ENCODE results near the gene NPY2R. TPM values are rescaled to one million over a fixed set of nuclear protein-coding genes. Genes with fewer than 3 reads are reported as not detected.

The NPY2R gene
- total RNA-seq, 1 experiment from 2014 or later = not detected

- intact Hi-C loops (cut with micrococcal nuclease) = no loop called here
Observed at GRCh38 chr4:155263480-155263879, 55.0 kb downstream of the NPY2R start.

More at GRCh38 chr4:155263480-155263879, 55.0 kb downstream of the NPY2R start:
- Histone ChIP-seq H3K9me3 (ENCODE audit: control insufficient read depth in 1 of 2, insufficient read depth in 1 of 2, low read depth in 1 of 2, low read length in 2 of 2) (no peaks in the 10 kb centered on the region), H3K36me3 (ENCODE audit: control insufficient read depth in 1 of 2, insufficient read depth in 2 of 2, low read length in 2 of 2) (no peaks in the 10 kb centered on the region), H2AFZ (ENCODE audit: low read depth, low read length, poor library complexity, severe bottlenecking) (no peak overlapping the region), H3K27me3 (ENCODE audit: insufficient read depth, low read length) (no peaks in the 10 kb centered on the region), H4K20me1 (ENCODE audit: insufficient read depth) (no peaks in the 10 kb centered on the region), H3K4me2 (ENCODE audit: low read length) (no peak overlapping the region), H3K79me2 (ENCODE audit: insufficient read depth, low read length) (no peaks in the 10 kb centered on the region), H3K4me1 (ENCODE audit: control insufficient read depth in 1 of 2, insufficient read depth in 2 of 2, low read length in 2 of 2) (no peaks in the 10 kb centered on the region), H3K9me2 (ENCODE audit: insufficient read depth) (no peaks in the 10 kb centered on the region), H3K9ac (ENCODE audit: low read length) (no peak overlapping the region), H3K4me3 (replicated peaks in 1 of 2; ENCODE audit: low read depth in 1 of 2, low read length in 2 of 2) (no peak overlapping the region), H3K27ac (ENCODE audit: low read depth, low read length) (no peak overlapping the region)
- ChIA-PET POLR2A (no interaction called here), RAD21 (ENCODE audit: low non-redundant PET in 1 of 2, low total read pairs in 2 of 2, uncharacterized antibody in 2 of 2, unreplicated experiment in 2 of 2) (no interaction called here), CTCF (no interaction called here)
- ATAC-seq = no peak
- TF ChIP-seq ZFX (IDR thresholded peaks at IDR 0.05) (no peak), ELF1 (IDR thresholded peaks at IDR 0.05; ENCODE audit: borderline replicate concordance, low read depth) (no peak), YY1 (IDR thresholded peaks at IDR 0.05; ENCODE audit: extremely low read depth, insufficient replicate concordance, low read depth, low read length) (no peak), EZH2phosphoT487 (IDR thresholded peaks at IDR 0.05; ENCODE audit: borderline replicate concordance) (no peak), CTCF (IDR thresholded peaks at IDR 0.05 in 2 of 3, conservative IDR thresholded peaks at IDR 0.05 in 1 of 3; ENCODE audit: borderline replicate concordance in 1 of 3, insufficient read depth in 1 of 3, low read depth in 2 of 3, low read length in 2 of 3) (no peak), ATF3 (IDR thresholded peaks at IDR 0.05) (no peak), FOSL1 (IDR thresholded peaks at IDR 0.05; ENCODE audit: low read depth) (no peak), TCF7L2 (IDR thresholded peaks at IDR 0.05; ENCODE audit: borderline replicate concordance, extremely low read depth, insufficient read depth, insufficient read length) (no peak), SP1 (IDR thresholded peaks at IDR 0.05; ENCODE audit: low read depth) (no peak), POLR2AphosphoS5 (IDR thresholded peaks at IDR 0.05; ENCODE audit: low read depth, low read length) (no peak), SIN3A (IDR thresholded peaks at IDR 0.05; ENCODE audit: low read depth) (no peak), ZBTB33 (IDR thresholded peaks at IDR 0.05; ENCODE audit: extremely low read depth, insufficient replicate concordance, low read length) (no peak), REST (IDR thresholded peaks at IDR 0.05; ENCODE audit: low read depth) (no peak), CEBPB (IDR thresholded peaks at IDR 0.05; ENCODE audit: low read depth) (no peak), EGR1 (IDR thresholded peaks at IDR 0.05; ENCODE audit: low read depth) (no peak), CBX3 (IDR thresholded peaks at IDR 0.05; ENCODE audit: low read depth) (no peak), RAD21 (IDR thresholded peaks at IDR 0.05; ENCODE audit: low read depth) (no peak)
- DNase-seq (ENCODE audit: low read depth, low spot score) = no peak
- no TSS peak for BruUV-seq (replicated peaks)

Data from HCT116 (cell line).